ENCODE measurements around the gene CCDC110.

DNA sequence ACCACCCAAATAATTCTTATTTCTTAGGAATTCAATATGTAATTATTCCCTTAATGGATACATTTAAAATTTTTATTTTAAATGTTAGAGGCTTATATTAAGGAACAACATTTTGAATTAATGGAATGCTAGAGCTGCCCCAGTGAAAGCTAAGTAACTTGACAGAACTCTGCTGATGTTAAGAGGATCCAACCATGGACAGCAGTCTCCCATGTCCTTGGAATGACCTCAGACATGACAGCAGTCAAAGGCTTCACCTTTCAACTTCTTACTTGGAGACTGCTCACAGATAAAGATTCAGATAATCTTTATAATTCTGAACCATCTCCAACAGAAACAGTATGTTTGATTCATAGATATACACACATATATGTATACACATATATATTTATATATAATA lies 46.5 kb upstream of the CCDC110 start:
- no peak for TF ChIP-seq POLR2A (IDR thresholded peaks at IDR 0.05)
- TF ChIP-seq, protein P1, sequence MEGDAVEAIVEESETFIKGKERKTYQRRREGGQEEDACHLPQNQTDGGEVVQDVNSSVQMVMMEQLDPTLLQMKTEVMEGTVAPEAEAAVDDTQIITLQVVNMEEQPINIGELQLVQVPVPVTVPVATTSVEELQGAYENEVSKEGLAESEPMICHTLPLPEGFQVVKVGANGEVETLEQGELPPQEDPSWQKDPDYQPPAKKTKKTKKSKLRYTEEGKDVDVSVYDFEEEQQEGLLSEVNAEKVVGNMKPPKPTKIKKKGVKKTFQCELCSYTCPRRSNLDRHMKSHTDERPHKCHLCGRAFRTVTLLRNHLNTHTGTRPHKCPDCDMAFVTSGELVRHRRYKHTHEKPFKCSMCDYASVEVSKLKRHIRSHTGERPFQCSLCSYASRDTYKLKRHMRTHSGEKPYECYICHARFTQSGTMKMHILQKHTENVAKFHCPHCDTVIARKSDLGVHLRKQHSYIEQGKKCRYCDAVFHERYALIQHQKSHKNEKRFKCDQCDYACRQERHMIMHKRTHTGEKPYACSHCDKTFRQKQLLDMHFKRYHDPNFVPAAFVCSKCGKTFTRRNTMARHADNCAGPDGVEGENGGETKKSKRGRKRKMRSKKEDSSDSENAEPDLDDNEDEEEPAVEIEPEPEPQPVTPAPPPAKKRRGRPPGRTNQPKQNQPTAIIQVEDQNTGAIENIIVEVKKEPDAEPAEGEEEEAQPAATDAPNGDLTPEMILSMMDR (IDR thresholded peaks at IDR 0.05), result no peak

All from heart left ventricle (tissue), 13 donors.